Measurements from ENCODE around the gene HABP4. TPM values are rescaled to one million over a fixed set of nuclear protein-coding genes. Genes with fewer than 3 reads are reported as not detected.

HABP4 gene
- total RNA-seq (2014; rRNA removed; shearing (Covaris generic); ENCODE audit: low replicate concordance): 1.8 and 7.3 TPM in 2 replicates

- H3K9me2 ChIP-seq (replicated peaks; ENCODE audit: insufficient read depth, low read length): no peaks in the 10 kb centered on the region
- H3K27me3 ChIP-seq (ENCODE audit: low read length): no peaks in the 10 kb centered on the region
- no peak within 1 kb of the TSS for H3K27ac ChIP-seq (ENCODE audit: low read length)
- H3K4me1 ChIP-seq (ENCODE audit: low read length): peaks cover 13% of the 10 kb centered on the region
- peak within 1 kb of the TSS; percentile 94 for H3K4me2 ChIP-seq (ENCODE audit: low read depth, low read length, poor library complexity, severe bottlenecking)
- H2AFZ ChIP-seq (ENCODE audit: low read length): peak within 1 kb of the TSS; percentile 99
- no peaks in the 10 kb centered on the region for H3K79me2 ChIP-seq (ENCODE audit: low read length)
- DNase-seq: peak; percentile 97
- H4K20me1 ChIP-seq (ENCODE audit: insufficient read depth, low read depth, low read length): no peaks in the 10 kb centered on the region
- peak within 1 kb of the TSS; percentile 71 for H3K4me3 ChIP-seq (ENCODE audit: low read length)
- H3K9ac ChIP-seq (ENCODE audit: low read length): peak within 1 kb of the TSS; percentile 71
- H3K36me3 ChIP-seq (ENCODE audit: insufficient read depth, low read length): no peaks in the 10 kb centered on the region
- H3K9me3 ChIP-seq (ENCODE audit: low read length): no peaks in the 10 kb centered on the region
These were observed at the start of gene HABP4 for GRCh38 chr9:96449845-96450612. Gene HABP4, plus strand, starts transcription at chr9:96450169. Its CDS starts 111 bp downstream, at chr9:96450280.

- Histone ChIP-seq H4K20me1 (ENCODE audit: insufficient read depth, low read depth, low read length) (no peaks in the 10 kb centered on the region), H3K4me3 (ENCODE audit: low read length) (no peak overlapping the region), H3K4me1 (ENCODE audit: low read length) (peaks cover 14% of the 10 kb centered on the region), H3K9me2 (replicated peaks; ENCODE audit: insufficient read depth, low read length) (no peaks in the 10 kb centered on the region), H3K36me3 (ENCODE audit: insufficient read depth, low read length) (peaks cover 19% of the 10 kb centered on the region; the same call in 1 of the 2 replicates), H3K79me2 (ENCODE audit: low read length) (peaks cover 88% of the 10 kb centered on the region), H3K9me3 (ENCODE audit: low read length) (no peaks in the 10 kb centered on the region), H3K4me2 (ENCODE audit: low read depth, low read length, poor library complexity, severe bottlenecking) (no peak overlapping the region), H3K27ac (ENCODE audit: low read length) (no peak overlapping the region), H3K9ac (ENCODE audit: low read length) (no peak overlapping the region), H2AFZ (ENCODE audit: low read length) (no peak overlapping the region), H3K27me3 (ENCODE audit: low read length) (no peaks in the 10 kb centered on the region)
- DNase-seq: no peak
These were observed 41.3 kb upstream of the HABP4 start for GRCh38 chr9:96408409-96409280.

GRCh38 chr9:96411129-96411838, 38.7 kb upstream of the HABP4 start:
- no peak overlapping the region for H2AFZ ChIP-seq (ENCODE audit: low read length)
- no peak for DNase-seq
- no peak overlapping the region for H3K4me2 ChIP-seq (ENCODE audit: low read depth, low read length, poor library complexity, severe bottlenecking)
- no peak overlapping the region for H3K27ac ChIP-seq (ENCODE audit: low read length)
- no peaks in the 10 kb centered on the region for H3K27me3 ChIP-seq (ENCODE audit: low read length)
- peaks cover 19% of the 10 kb centered on the region; the same call in 1 of the 2 replicates for H3K36me3 ChIP-seq (ENCODE audit: insufficient read depth, low read length)
- H3K4me1 ChIP-seq (ENCODE audit: low read length): peaks cover 38% of the 10 kb centered on the region
- H3K79me2 ChIP-seq (ENCODE audit: low read length): peaks cover 90% of the 10 kb centered on the region
- no peaks in the 10 kb centered on the region for H4K20me1 ChIP-seq (ENCODE audit: insufficient read depth, low read depth, low read length)
- H3K4me3 ChIP-seq (ENCODE audit: low read length): no peak overlapping the region
- H3K9me2 ChIP-seq (replicated peaks; ENCODE audit: insufficient read depth, low read length): no peaks in the 10 kb centered on the region
- H3K9ac ChIP-seq (ENCODE audit: low read length): no peak overlapping the region
- H3K9me3 ChIP-seq (ENCODE audit: low read length): no peaks in the 10 kb centered on the region

GRCh38 chr9:96412174-96412913, 37.6 kb upstream of the HABP4 start:
- peak overlapping the region; percentile 57 for H3K4me2 ChIP-seq (ENCODE audit: low read depth, low read length, poor library complexity, severe bottlenecking)
- no peaks in the 10 kb centered on the region for H3K9me2 ChIP-seq (replicated peaks; ENCODE audit: insufficient read depth, low read length)
- H3K9ac ChIP-seq (ENCODE audit: low read length): no peak overlapping the region
- H3K4me3 ChIP-seq (ENCODE audit: low read length): no peak overlapping the region
- peaks cover 7% of the 10 kb centered on the region; the same call in 1 of the 2 replicates for H4K20me1 ChIP-seq (ENCODE audit: insufficient read depth, low read depth, low read length)
- no peaks in the 10 kb centered on the region for H3K9me3 ChIP-seq (ENCODE audit: low read length)
- H3K79me2 ChIP-seq (ENCODE audit: low read length): peaks cover 91% of the 10 kb centered on the region
- H3K27me3 ChIP-seq (ENCODE audit: low read length): no peaks in the 10 kb centered on the region
- DNase-seq: no peak
- peaks cover 44% of the 10 kb centered on the region for H3K4me1 ChIP-seq (ENCODE audit: low read length)
- peak overlapping the region; percentile 95 for H3K27ac ChIP-seq (ENCODE audit: low read length)
- H2AFZ ChIP-seq (ENCODE audit: low read length): no peak overlapping the region
- peaks cover 19% of the 10 kb centered on the region; the same call in 1 of the 2 replicates for H3K36me3 ChIP-seq (ENCODE audit: insufficient read depth, low read length)

- Histone ChIP-seq H2AFZ (ENCODE audit: low read length) (no peak overlapping the region), H3K9ac (ENCODE audit: low read length) (peak overlapping the region; percentile 52), H3K4me2 (ENCODE audit: low read depth, low read length, poor library complexity, severe bottlenecking) (peak overlapping the region; percentile 57), H3K9me3 (ENCODE audit: low read length) (no peaks in the 10 kb centered on the region), H3K27me3 (ENCODE audit: low read length) (no peaks in the 10 kb centered on the region), H3K4me1 (ENCODE audit: low read length) (peaks cover 44% of the 10 kb centered on the region), H4K20me1 (ENCODE audit: insufficient read depth, low read depth, low read length) (peaks cover 7% of the 10 kb centered on the region; the same call in 1 of the 2 replicates), H3K36me3 (ENCODE audit: insufficient read depth, low read length) (peaks cover 15% of the 10 kb centered on the region; the same call in 1 of the 2 replicates), H3K79me2 (ENCODE audit: low read length) (peaks cover 88% of the 10 kb centered on the region), H3K9me2 (replicated peaks; ENCODE audit: insufficient read depth, low read length) (no peaks in the 10 kb centered on the region), H3K27ac (ENCODE audit: low read length) (peak overlapping the region; percentile 95), H3K4me3 (ENCODE audit: low read length) (peak overlapping the region; percentile 37)
- peak; percentile 83 for DNase-seq
These were observed 36.4 kb upstream of the HABP4 start for GRCh38 chr9:96413302-96414221.

- H2AFZ ChIP-seq (ENCODE audit: low read length): no peak overlapping the region
- peak overlapping the region; percentile 83 for H3K9ac ChIP-seq (ENCODE audit: low read length)
- H3K4me2 ChIP-seq (ENCODE audit: low read depth, low read length, poor library complexity, severe bottlenecking): peak overlapping the region; percentile 94
- no peaks in the 10 kb centered on the region for H3K9me2 ChIP-seq (replicated peaks; ENCODE audit: insufficient read depth, low read length)
- peaks cover 63% of the 10 kb centered on the region for H3K4me1 ChIP-seq (ENCODE audit: low read length)
- H3K27ac ChIP-seq (ENCODE audit: low read length): peak overlapping the region; percentile 77
- peaks cover 7% of the 10 kb centered on the region; the same call in 1 of the 2 replicates for H4K20me1 ChIP-seq (ENCODE audit: insufficient read depth, low read depth, low read length)
- H3K27me3 ChIP-seq (ENCODE audit: low read length): no peaks in the 10 kb centered on the region
- peak; percentile 94 for DNase-seq
- peaks cover 61% of the 10 kb centered on the region for H3K79me2 ChIP-seq (ENCODE audit: low read length)
- H3K9me3 ChIP-seq (ENCODE audit: low read length): no peaks in the 10 kb centered on the region
- peak overlapping the region; percentile 92 for H3K4me3 ChIP-seq (ENCODE audit: low read length)
- no peaks in the 10 kb centered on the region; the same call in 1 of the 2 replicates for H3K36me3 ChIP-seq (ENCODE audit: insufficient read depth, low read length)
These were observed 32.9 kb upstream of the HABP4 start for GRCh38 chr9:96417051-96417586.

All from Karpas-422 (cell line).